Measurements from ENCODE around the gene UTP4.
A peak's percentile ranks its signal among the peaks of the same experiment; 100 is the strongest.

- TF ChIP-seq CTCF (conservative IDR thresholded peaks at IDR 0.05 in 1 of 2, IDR thresholded peaks at IDR 0.05 in 1 of 2; ENCODE audit: extremely low read depth in 1 of 2, insufficient read depth in 1 of 2, low read depth in 1 of 2, low read length in 2 of 2) = peak; percentile 62 to 79
- TF ChIP-seq EZH2 (IDR thresholded peaks at IDR 0.05; ENCODE audit: borderline replicate concordance, low read length) = no peak
Observed at GRCh38 chr16:69112285-69113129, 19.9 kb upstream of the UTP4 start.

Measured in mammary epithelial cell (primary cell).